Esophagus muscularis mucosa (tissue), 3 donors: ENCODE data around the gene GAREM1.

Source experiments
- CTCF ChIP-seq, 3 experiments: fragments of 200-600 bp in 2 of 3; fragments of 450-650 bp in 1 of 3; sonication (generic) in 2 of 3; IDR thresholded peaks; one replicate each; pipeline ENCODE4 v1.5.1; 2017 to 2019; ENCODE audit warnings: antibody characterized with exemption in 3 of 3, mild to moderate bottlenecking in 2 of 3, moderate library complexity in 1 of 3
- POLR2AphosphoS5 ChIP-seq, 2 donors: sonication (generic); formaldehyde crosslinking; IDR thresholded peaks; one replicate each; pipeline ENCODE4 v1.6.1; 2017; ENCODE audit warnings: antibody characterized with exemption in 2 of 2

GRCh38 chr18:32511147-32511546, 40.5 kb upstream of the GAREM1 start:
- TF ChIP-seq POLR2AphosphoS5 (IDR thresholded peaks at IDR 0.05): no peak
- no peak for TF ChIP-seq CTCF (IDR thresholded peaks at IDR 0.05)
